Smooth muscle cell (in vitro differentiated cells): ENCODE data around the gene ANK3. TPM values are rescaled to one million over a fixed set of nuclear protein-coding genes. Genes with fewer than 3 reads are reported as not detected.

Experiments used
- DNase-seq: peaks from one replicate; lab custom pipeline; 2025; ENCODE audit not compliant: unreplicated experiment; lab: John Stamatoyannopoulos, UW
- H2AFZ ChIP-seq: fragments of 200-600 bp; sonication (generic); 2 replicates; pipeline ENCODE4 v1.6.0; 2016; ENCODE audit warnings: antibody characterized with exemption, low read depth, mild to moderate bottlenecking
- H3F3A ChIP-seq: fragments of 200-600 bp; sonication (generic); 2 replicates; pipeline ENCODE4 v1.6.0; 2017; ENCODE audit warnings: antibody characterized with exemption, low read depth
- H3K27ac ChIP-seq: fragments of 200-600 bp; sonication (generic); 2 replicates; pipeline ENCODE4 v1.5.1; 2016; ENCODE audit warnings: low read depth, mild to moderate bottlenecking
- H3K27me3 ChIP-seq: fragments of 200-600 bp; sonication (generic); 2 replicates; pipeline ENCODE4 v1.6.1; 2016; ENCODE audit warnings: low read depth, mild to moderate bottlenecking
- H3K36me3 ChIP-seq: fragments of 200-600 bp; sonication (generic); 2 replicates; pipeline ENCODE4 v1.5.1; 2016; ENCODE audit warnings: low read depth
- H3K4me1 ChIP-seq: fragments of 200-600 bp; sonication (generic); 2 replicates; pipeline ENCODE4 v1.5.1; 2016; ENCODE audit warnings: low read depth
- H3K4me2 ChIP-seq: fragments of 200-600 bp; sonication (generic); 2 replicates; pipeline ENCODE4 v1.6.0; 2016; ENCODE audit warnings: mild to moderate bottlenecking
- H3K4me3 ChIP-seq: fragments of 200-600 bp; sonication (generic); 2 replicates; pipeline ENCODE4 v1.5.1; 2016; ENCODE audit warnings: mild to moderate bottlenecking
- H3K79me2 ChIP-seq: fragments of 200-600 bp; sonication (generic); 2 replicates; pipeline ENCODE4 v1.6.0; 2016; ENCODE audit warnings: low read depth, mild to moderate bottlenecking
- H3K9ac ChIP-seq: fragments of 200-600 bp; sonication (generic); 2 replicates; pipeline ENCODE4 v1.6.0; 2016; ENCODE audit warnings: low read depth
- H3K9me3 ChIP-seq: fragments of 200-600 bp; sonication (generic); replicated peaks from 2 replicates; pipeline ENCODE4 v1.5.1; 2016; ENCODE audit warnings: low read depth
- H4K20me1 ChIP-seq: fragments of 200-600 bp; sonication (generic); 2 replicates; pipeline ENCODE4 v1.6.0; 2016; ENCODE audit warnings: low read depth
- WGBS: methylation state at CpG from one replicate; pipeline ENCODE4 v1.1.7; 2016; ENCODE audit warnings: low lambda C conversion rate; 5-methylcytosine and 5-hydroxymethylcytosine counted together
- polyA plus RNA-seq: library from polyadenylated mRNA; unstranded; fragments of >200 nt; fragmentation: Nextera tagmentation; extraction: Ambion mirVana; gene quantifications from 2 replicates; pipeline ENCODE4 v1.2.1, GENCODE V29; 2016
- total RNA-seq: library from RNA; depleted of rRNA; stranded (reverse); fragments of >200 nt; gene quantifications from 2 replicates; pipeline ENCODE4 v1.2.3, GENCODE V29; 2014
- TF ChIP-seq, protein P1 (sequence below): fragments of 200-600 bp; sonication (generic); IDR thresholded peaks from 2 replicates; pipeline ENCODE4 v1.5.1; 2017; ENCODE audit warnings: borderline replicate concordance, mild to moderate bottlenecking, antibody characterized with exemption; ENCODE audit not compliant: insufficient read depth, poor library complexity, severe bottlenecking

ANK3 gene
- total and polyA plus RNA-seq, 2 experiments from 2014 or later: 28.2 to 85.5 TPM

DNA sequence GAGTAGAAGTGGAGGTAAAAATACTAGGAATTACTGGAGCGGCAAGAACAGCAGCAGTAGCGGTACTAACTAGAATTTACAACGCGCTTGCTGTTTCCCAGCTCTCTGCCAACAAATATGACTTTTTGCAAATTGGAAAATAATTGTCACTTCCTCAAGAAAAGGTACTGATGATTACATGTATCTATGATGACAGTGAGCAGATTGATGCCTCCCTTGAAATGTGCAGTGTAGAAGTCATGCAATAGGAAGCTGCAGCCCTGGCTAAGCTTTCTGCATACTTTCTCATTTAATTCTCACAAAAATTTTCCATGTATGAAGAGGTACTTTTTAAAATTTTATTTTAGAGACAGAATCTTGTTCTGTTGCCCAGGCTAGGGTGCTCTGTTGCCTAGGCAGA is 49.9 kb downstream of the ANK3 start:
- no peaks in the 10 kb centered on the region for H3K9me3 ChIP-seq
- no peak overlapping the region for H3K9ac ChIP-seq
- H3K79me2 ChIP-seq: no peaks in the 10 kb centered on the region
- no peaks in the 10 kb centered on the region for H3K36me3 ChIP-seq
- H3F3A ChIP-seq: no peaks in the 10 kb centered on the region
- H3K4me2 ChIP-seq: no peak overlapping the region
- no peak overlapping the region for H3K27ac ChIP-seq
- no peaks in the 10 kb centered on the region for H4K20me1 ChIP-seq
- DNase-seq: no peak
- WGBS: 90% methylated on average over 4 of the region's 4 CpGs
- TF ChIP-seq, protein P1, sequence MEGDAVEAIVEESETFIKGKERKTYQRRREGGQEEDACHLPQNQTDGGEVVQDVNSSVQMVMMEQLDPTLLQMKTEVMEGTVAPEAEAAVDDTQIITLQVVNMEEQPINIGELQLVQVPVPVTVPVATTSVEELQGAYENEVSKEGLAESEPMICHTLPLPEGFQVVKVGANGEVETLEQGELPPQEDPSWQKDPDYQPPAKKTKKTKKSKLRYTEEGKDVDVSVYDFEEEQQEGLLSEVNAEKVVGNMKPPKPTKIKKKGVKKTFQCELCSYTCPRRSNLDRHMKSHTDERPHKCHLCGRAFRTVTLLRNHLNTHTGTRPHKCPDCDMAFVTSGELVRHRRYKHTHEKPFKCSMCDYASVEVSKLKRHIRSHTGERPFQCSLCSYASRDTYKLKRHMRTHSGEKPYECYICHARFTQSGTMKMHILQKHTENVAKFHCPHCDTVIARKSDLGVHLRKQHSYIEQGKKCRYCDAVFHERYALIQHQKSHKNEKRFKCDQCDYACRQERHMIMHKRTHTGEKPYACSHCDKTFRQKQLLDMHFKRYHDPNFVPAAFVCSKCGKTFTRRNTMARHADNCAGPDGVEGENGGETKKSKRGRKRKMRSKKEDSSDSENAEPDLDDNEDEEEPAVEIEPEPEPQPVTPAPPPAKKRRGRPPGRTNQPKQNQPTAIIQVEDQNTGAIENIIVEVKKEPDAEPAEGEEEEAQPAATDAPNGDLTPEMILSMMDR: no peak
- no peak overlapping the region for H2AFZ ChIP-seq
- no peaks in the 10 kb centered on the region for H3K27me3 ChIP-seq
- H3K4me3 ChIP-seq: no peak overlapping the region
- no peaks in the 10 kb centered on the region for H3K4me1 ChIP-seq

DNA sequence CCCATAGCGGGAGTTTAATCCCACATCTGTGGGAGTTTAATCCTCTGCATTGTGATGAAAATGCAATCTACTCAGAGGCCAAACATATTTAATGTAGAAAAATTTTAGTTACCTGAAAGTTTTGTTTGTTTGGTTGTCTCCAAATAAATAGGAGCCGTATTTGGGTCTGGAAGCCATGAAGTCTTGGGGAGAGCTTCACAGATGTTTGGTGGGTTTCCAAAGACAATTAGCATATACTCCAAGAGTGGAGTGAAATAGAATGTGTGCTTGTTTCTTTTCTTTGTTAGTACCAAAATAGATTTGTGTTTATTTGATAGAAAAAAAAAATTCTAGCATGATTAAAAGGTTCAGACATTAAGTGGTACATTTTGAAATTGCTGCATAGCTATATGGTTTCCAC is 50.9 kb downstream of the ANK3 start:
- no peaks in the 10 kb centered on the region for H3K9me3 ChIP-seq
- H3K27ac ChIP-seq: no peak overlapping the region
- no peak overlapping the region for H3K9ac ChIP-seq
- H3K27me3 ChIP-seq: no peaks in the 10 kb centered on the region
- TF ChIP-seq, protein P1: no peak
- no peaks in the 10 kb centered on the region for H3K4me1 ChIP-seq
- no peak for DNase-seq
- no peak overlapping the region for H2AFZ ChIP-seq
- H3K4me3 ChIP-seq: no peak overlapping the region
- H4K20me1 ChIP-seq: no peaks in the 10 kb centered on the region
- no peaks in the 10 kb centered on the region for H3K36me3 ChIP-seq
- H3K79me2 ChIP-seq: no peaks in the 10 kb centered on the region
- H3K4me2 ChIP-seq: no peak overlapping the region
- no peaks in the 10 kb centered on the region for H3F3A ChIP-seq
- WGBS: 58% methylated on average over 2 of the region's 2 CpGs

DNA sequence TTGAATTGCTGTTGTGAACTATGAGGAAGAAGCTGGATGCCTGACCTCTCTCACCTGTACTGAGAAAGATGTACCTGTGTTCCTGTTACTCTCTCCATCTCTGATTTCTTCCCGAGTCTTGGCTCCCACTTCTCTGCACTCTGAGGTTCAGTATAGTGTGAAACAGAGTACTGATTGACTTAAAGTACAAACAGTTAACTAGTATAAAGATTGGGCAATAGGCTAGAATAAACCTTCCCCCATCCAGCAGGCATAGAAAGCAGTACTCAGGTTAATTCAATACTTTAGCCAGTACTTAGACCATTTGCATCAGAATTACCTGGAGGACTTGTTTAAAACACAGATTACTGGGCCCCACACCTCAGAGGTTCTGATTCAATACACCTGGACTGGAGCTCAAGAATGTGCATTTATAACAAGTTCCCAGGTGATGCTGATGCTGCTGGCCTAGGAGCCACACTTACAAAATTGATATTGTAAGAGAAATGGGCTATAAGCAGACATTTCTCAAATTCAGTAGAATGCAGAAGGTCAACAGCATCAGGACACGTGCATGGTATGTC is 51.6 kb downstream of the ANK3 start:
- no peak overlapping the region for H3K9ac ChIP-seq
- no peak overlapping the region for H3K4me3 ChIP-seq
- no peak overlapping the region for H3K27ac ChIP-seq
- no peaks in the 10 kb centered on the region for H3K36me3 ChIP-seq
- H3F3A ChIP-seq: no peaks in the 10 kb centered on the region
- no peaks in the 10 kb centered on the region for H3K27me3 ChIP-seq
- no peaks in the 10 kb centered on the region for H3K9me3 ChIP-seq
- no peaks in the 10 kb centered on the region for H4K20me1 ChIP-seq
- H2AFZ ChIP-seq: no peak overlapping the region
- 68% methylated on average over 2 of the region's 2 CpGs for WGBS
- no peak for DNase-seq
- TF ChIP-seq, protein P1: no peak
- H3K4me1 ChIP-seq: no peaks in the 10 kb centered on the region
- H3K4me2 ChIP-seq: no peak overlapping the region
- no peaks in the 10 kb centered on the region for H3K79me2 ChIP-seq
